WTC11 (cell line): ENCODE results near the gene TMEM184A.

Experiments used
- ATF6 ChIP-seq: sonication (generic); formaldehyde crosslinking; IDR thresholded peaks from 2 replicates; pipeline ENCODE4 v1.8.1; 2023; ENCODE audit warnings: mild to moderate bottlenecking, missing genetic modification reagents
- CREB1 ChIP-seq: sonication (generic); formaldehyde crosslinking; IDR thresholded peaks from 2 replicates; pipeline ENCODE4 v1.8.0; 2023; ENCODE audit warnings: mild to moderate bottlenecking, missing genetic modification reagents
- FOXK1 ChIP-seq: sonication (generic); formaldehyde crosslinking; IDR thresholded peaks from 2 replicates; pipeline ENCODE4 v1.8.0; 2022; ENCODE audit warnings: mild to moderate bottlenecking, moderate library complexity, missing genetic modification reagents
- IRF2 ChIP-seq: sonication (generic); formaldehyde crosslinking; IDR thresholded peaks from 2 replicates; pipeline ENCODE4 v1.8.0; 2022; ENCODE audit warnings: low read depth, missing genetic modification reagents, borderline replicate concordance
- JAZF1 ChIP-seq: fragments of 250-450 bp; sonication (Bioruptor Pico); IDR thresholded peaks from 2 replicates; pipeline ENCODE4 v1.9.0; 2021; ENCODE audit warnings: moderate library complexity, mild to moderate bottlenecking, inconsistent platforms
- ZNF396 ChIP-seq: fragments of 250-450 bp; sonication (Bioruptor Pico); IDR thresholded peaks from 2 replicates; pipeline ENCODE4 v1.8.0; 2021; ENCODE audit warnings: mild to moderate bottlenecking, moderate library complexity, borderline replicate concordance
- TF ChIP-seq, protein P1 (sequence below): fragments of 200-600 bp; IDR thresholded peaks from 2 replicates; pipeline ENCODE4 v1.8.0; 2022; ENCODE audit warnings: antibody characterized with exemption

DNA sequence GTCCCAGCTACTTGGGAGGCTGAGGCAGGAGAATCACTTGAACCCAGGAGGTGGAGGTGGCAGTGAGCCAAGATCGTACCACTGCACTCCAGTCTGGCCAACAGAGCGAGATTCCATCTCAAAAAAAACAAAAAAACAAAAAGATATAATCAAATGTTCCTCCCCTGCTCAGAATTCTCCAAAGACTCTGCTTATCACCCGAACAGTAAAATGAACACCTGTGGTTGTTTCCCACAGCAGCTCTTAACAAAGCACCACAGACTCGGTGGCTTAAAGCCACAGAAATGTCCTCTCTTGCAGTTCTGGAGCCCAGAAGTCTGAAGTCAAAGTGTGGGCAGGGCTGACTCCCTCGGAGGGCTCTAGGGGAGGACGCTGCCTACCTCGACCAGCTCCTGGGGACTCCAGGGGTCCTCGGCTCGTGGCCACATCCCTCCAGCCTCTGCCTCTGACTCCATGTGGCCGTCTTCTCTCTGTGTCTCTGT, 47.7 kb downstream of the TMEM184A start:
- TF ChIP-seq, protein P1, sequence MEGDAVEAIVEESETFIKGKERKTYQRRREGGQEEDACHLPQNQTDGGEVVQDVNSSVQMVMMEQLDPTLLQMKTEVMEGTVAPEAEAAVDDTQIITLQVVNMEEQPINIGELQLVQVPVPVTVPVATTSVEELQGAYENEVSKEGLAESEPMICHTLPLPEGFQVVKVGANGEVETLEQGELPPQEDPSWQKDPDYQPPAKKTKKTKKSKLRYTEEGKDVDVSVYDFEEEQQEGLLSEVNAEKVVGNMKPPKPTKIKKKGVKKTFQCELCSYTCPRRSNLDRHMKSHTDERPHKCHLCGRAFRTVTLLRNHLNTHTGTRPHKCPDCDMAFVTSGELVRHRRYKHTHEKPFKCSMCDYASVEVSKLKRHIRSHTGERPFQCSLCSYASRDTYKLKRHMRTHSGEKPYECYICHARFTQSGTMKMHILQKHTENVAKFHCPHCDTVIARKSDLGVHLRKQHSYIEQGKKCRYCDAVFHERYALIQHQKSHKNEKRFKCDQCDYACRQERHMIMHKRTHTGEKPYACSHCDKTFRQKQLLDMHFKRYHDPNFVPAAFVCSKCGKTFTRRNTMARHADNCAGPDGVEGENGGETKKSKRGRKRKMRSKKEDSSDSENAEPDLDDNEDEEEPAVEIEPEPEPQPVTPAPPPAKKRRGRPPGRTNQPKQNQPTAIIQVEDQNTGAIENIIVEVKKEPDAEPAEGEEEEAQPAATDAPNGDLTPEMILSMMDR = no peak
- TF ChIP-seq JAZF1 (CRISPR knock-in tag) (no peak), FOXK1 (CRISPR knock-in tag) (no peak), CREB1 (CRISPR knock-in tag) (no peak), IRF2 (CRISPR knock-in tag) (no peak), ATF6 (CRISPR knock-in tag) (no peak), ZNF396 (CRISPR knock-in tag) (no peak)
